HCT116 (cell line): ENCODE results near the gene HPCAL1. TPM values are rescaled to one million over a fixed set of nuclear protein-coding genes. Genes with fewer than 3 reads are reported as not detected.

ENCODE experiments used
- ATAC-seq: fragments of 200-7000 bp; cut with Tn5 transposase; 2 replicates; pipeline ENCODE4 v1.9.1; 2020; ENCODE audit warnings: mild to moderate bottlenecking, moderate library complexity
- BruUV-seq: library from RNA; stranded (reverse); fragments of 400-500 nt; replicated peaks from 2 replicates; lab custom pipeline; 2021; lab: Mats Ljungman, UMichigan
- CTCF ChIA-PET: fragments of 300-600 bp; sonication (Branson Sonifier 250); formaldehyde crosslinking; loops from one replicate; lab custom pipeline; 2021; ENCODE audit warnings: antibody characterized with exemption; lab: Charles Lee
- POLR2A ChIA-PET: fragments of 300-600, 350-600 bp; sonication (Branson Sonifier 250); formaldehyde crosslinking; loops from one replicate; lab custom pipeline; 2021; ENCODE audit warnings: antibody characterized with exemption; lab: Charles Lee
- RAD21 ChIA-PET, 2 experiments: fragments of 300-600 bp; sonication (Branson Sonifier 250); formaldehyde crosslinking; loops; one replicate each; lab custom pipeline; 2023; ENCODE audit warnings: low total read pairs in 2 of 2; ENCODE audit not compliant: uncharacterized antibody in 2 of 2, unreplicated experiment in 2 of 2, low non-redundant PET in 1 of 2; lab: Charles Lee
- DNase-seq: peaks from one replicate; pipeline ENCODE4 v3.0.0-alpha.2; 2010; ENCODE audit warnings: low read depth, low spot score
- H2AFZ ChIP-seq: fragments of 200-600 bp; shearing (Covaris generic), sonication (generic); 2 replicates; pipeline ENCODE4 v1.6.1; 2017; ENCODE audit warnings: low read depth, mixed run types, mixed read lengths, antibody characterized with exemption, low read length; ENCODE audit not compliant: poor library complexity, severe bottlenecking
- H3K27ac ChIP-seq: 2 replicates; pipeline ENCODE4 v1.5.1; 2012; ENCODE audit warnings: low read depth, low read length
- H3K27me3 ChIP-seq: fragments of 200-600 bp; sonication (generic); 2 replicates; pipeline ENCODE4 v1.6.1; 2016; ENCODE audit warnings: mixed run types, low read length, mixed read lengths; ENCODE audit not compliant: insufficient read depth
- H3K36me3 ChIP-seq, 2 experiments: fragments of 200-500 bp in 1 of 2; fragments of 200-600 bp in 1 of 2; sonication (Bioruptor generic) in 1 of 2; sonication (generic) in 1 of 2; 2 replicates each; pipeline versions ENCODE4 v1.5.1 to v1.6.1; 2014 to 2016; ENCODE audit warnings: low read length in 2 of 2, inconsistent platforms in 1 of 2, mixed read lengths in 1 of 2, mixed run types in 1 of 2; ENCODE audit not compliant: insufficient read depth in 2 of 2, control insufficient read depth in 1 of 2
- H3K4me1 ChIP-seq, 2 experiments: fragments of 200-600 bp in 1 of 2; sonication (generic) in 1 of 2; 2 replicates each; pipeline versions ENCODE4 v1.5.1 to v1.6.1; 2012 to 2017; ENCODE audit warnings: low read length in 2 of 2, inconsistent platforms in 1 of 2, mild to moderate bottlenecking in 1 of 2, mixed read lengths in 1 of 2, mixed run types in 1 of 2, moderate library complexity in 1 of 2; ENCODE audit not compliant: insufficient read depth in 2 of 2, control insufficient read depth in 1 of 2
- H3K4me2 ChIP-seq: fragments of 200-600 bp; sonication (generic); 2 replicates; pipeline ENCODE4 v1.6.1; 2017; ENCODE audit warnings: mixed run types, low read length, mixed read lengths
- H3K4me3 ChIP-seq, 2 experiments: fragments of 200-600 bp in 1 of 2; sonication (generic) in 1 of 2; replicated peaks in 1 of 2; 2 replicates each; pipeline ENCODE4 v1.5.1; 2011 to 2016; ENCODE audit warnings: low read length in 2 of 2, control low read depth in 1 of 2, low read depth in 1 of 2, mild to moderate bottlenecking in 1 of 2, mixed read lengths in 1 of 2, mixed run types in 1 of 2
- H3K79me2 ChIP-seq: fragments of 200-600 bp; sonication (generic); 2 replicates; pipeline ENCODE4 v1.6.1; 2017; ENCODE audit warnings: mild to moderate bottlenecking, mixed run types, low read length, moderate library complexity, mixed read lengths; ENCODE audit not compliant: insufficient read depth
- H3K9ac ChIP-seq: fragments of 200-600 bp; sonication (generic); 2 replicates; pipeline ENCODE4 v1.6.1; 2016; ENCODE audit warnings: low read length, mixed read lengths
- H3K9me2 ChIP-seq: fragments of 200-600 bp; sonication (generic), shearing (Covaris generic); 2 replicates; pipeline ENCODE4 v1.6.1; 2017; ENCODE audit warnings: mixed run types, mild to moderate bottlenecking, moderate library complexity; ENCODE audit not compliant: insufficient read depth
- H3K9me3 ChIP-seq, 2 experiments: fragments of 200-500 bp in 1 of 2; fragments of 200-600 bp in 1 of 2; sonication (Bioruptor generic) in 1 of 2; sonication (generic) in 1 of 2; 2 replicates each; pipeline ENCODE4 v1.6.1; 2014 to 2017; ENCODE audit warnings: low read length in 2 of 2, mixed read lengths in 2 of 2, inconsistent platforms in 1 of 2, low read depth in 1 of 2, mild to moderate bottlenecking in 1 of 2, mixed run types in 1 of 2, moderate library complexity in 1 of 2; ENCODE audit not compliant: control insufficient read depth in 1 of 2, insufficient read depth in 1 of 2
- H4K20me1 ChIP-seq: fragments of 200-600 bp; sonication (generic), shearing (Covaris generic); 2 replicates; pipeline ENCODE4 v1.6.1; 2017; ENCODE audit warnings: mixed run types, mild to moderate bottlenecking, moderate library complexity; ENCODE audit not compliant: insufficient read depth
- ATF3 ChIP-seq: IDR thresholded peaks from 2 replicates; pipeline ENCODE4 v1.6.1; 2012
- CEBPB ChIP-seq: IDR thresholded peaks from 2 replicates; pipeline ENCODE4 v1.6.1; 2012; ENCODE audit warnings: low read depth
- CTCF ChIP-seq, 3 experiments: fragments of 200-600 bp in 1 of 3; sonication (generic) in 1 of 3; IDR thresholded peaks in 2 of 3; conservative IDR thresholded peaks in 1 of 3; 2 replicates each; pipeline ENCODE4 v1.5.1; 2012 to 2017; ENCODE audit warnings: low read depth in 2 of 3, low read length in 2 of 3, antibody characterized with exemption in 1 of 3, borderline replicate concordance in 1 of 3, control low read depth in 1 of 3, mild to moderate bottlenecking in 1 of 3, mixed read lengths in 1 of 3, mixed run types in 1 of 3, moderate library complexity in 1 of 3; ENCODE audit not compliant: insufficient read depth in 1 of 3
- ELF1 ChIP-seq: IDR thresholded peaks from 2 replicates; pipeline ENCODE4 v1.6.1; 2012; ENCODE audit warnings: low read depth, borderline replicate concordance
- EZH2phosphoT487 ChIP-seq: fragments of 200-600 bp; IDR thresholded peaks from 2 replicates; pipeline ENCODE4 v1.6.1; 2018; ENCODE audit warnings: antibody characterized with exemption, borderline replicate concordance
- FOSL1 ChIP-seq: IDR thresholded peaks from 2 replicates; pipeline ENCODE4 v1.6.1; 2012; ENCODE audit warnings: low read depth
- SIN3A ChIP-seq: IDR thresholded peaks from 2 replicates; pipeline ENCODE4 v1.6.1; 2012; ENCODE audit warnings: low read depth
- ZFX ChIP-seq: fragments of 450-650 bp; IDR thresholded peaks from 2 replicates; pipeline ENCODE4 v1.6.1; 2017
- ZNF274 ChIP-seq: fragments of 200-500 bp; sonication (Bioruptor generic); IDR thresholded peaks from 2 replicates; pipeline ENCODE4 v1.6.1; 2014; ENCODE audit warnings: mild to moderate bottlenecking, low read depth, low read length, inconsistent platforms
- intact Hi-C: fragments of 100-400 bp; cut with micrococcal nuclease; formaldehyde crosslinking; loops from 2 replicates; pipeline ENCODE4 v1.10.0; 2022
- total RNA-seq: library from RNA; stranded (reverse); gene quantifications from one replicate; pipeline ENCODE4 v1.2.1, GENCODE V29; 2021; ENCODE audit not compliant: unreplicated experiment
- TF ChIP-seq, protein P1 (sequence below): IDR thresholded peaks from 2 replicates; pipeline ENCODE4 v1.6.1; 2012; ENCODE audit warnings: low read depth

The HPCAL1 gene
- total RNA-seq, 1 experiment from 2014 or later, result 111 TPM

- TF ChIP-seq CEBPB, result no peak
- no peak for TF ChIP-seq ELF1
- TF ChIP-seq ATF3, result no peak
- TF ChIP-seq ZFX, result no peak
- ATAC-seq, result no peak
- H3K36me3 ChIP-seq, result peaks cover 0 to 15% of the 10 kb centered on the region in 2 experiments; a peak in 1 of 4 replicates
- peaks cover 11 to 33% of the 10 kb centered on the region in 2 experiments; a peak in 3 of 4 replicates for H3K4me1 ChIP-seq
- no peaks in the 10 kb centered on the region for H3K9me3 ChIP-seq
- peaks cover 99% of the 10 kb centered on the region for H3K79me2 ChIP-seq
- H3K27me3 ChIP-seq, result no peaks in the 10 kb centered on the region
- intact Hi-C loops, result loop anchor here (10.0 kb wide), 1 partner anchor 184 kb away; the partner anchor contains the start of gene RRM2
- H4K20me1 ChIP-seq, result peaks cover 6% of the 10 kb centered on the region; the same call in 1 of the 2 replicates
- POLR2A ChIA-PET, result no interaction called here
- no peak overlapping the region for H3K9ac ChIP-seq
- no TSS peak for BruUV-seq
- no peaks in the 10 kb centered on the region for H3K9me2 ChIP-seq
- CTCF ChIA-PET, result no interaction called here
- H3K4me3 ChIP-seq, result no peak overlapping the region
- no peak for DNase-seq
- no peak overlapping the region for H2AFZ ChIP-seq
- H3K4me2 ChIP-seq, result no peak overlapping the region
- RAD21 ChIA-PET, result no interaction called here
- H3K27ac ChIP-seq, result no peak overlapping the region
These were observed 6.2 kb downstream of the HPCAL1 start for GRCh38 chr2:10308866-10309265.

DNA sequence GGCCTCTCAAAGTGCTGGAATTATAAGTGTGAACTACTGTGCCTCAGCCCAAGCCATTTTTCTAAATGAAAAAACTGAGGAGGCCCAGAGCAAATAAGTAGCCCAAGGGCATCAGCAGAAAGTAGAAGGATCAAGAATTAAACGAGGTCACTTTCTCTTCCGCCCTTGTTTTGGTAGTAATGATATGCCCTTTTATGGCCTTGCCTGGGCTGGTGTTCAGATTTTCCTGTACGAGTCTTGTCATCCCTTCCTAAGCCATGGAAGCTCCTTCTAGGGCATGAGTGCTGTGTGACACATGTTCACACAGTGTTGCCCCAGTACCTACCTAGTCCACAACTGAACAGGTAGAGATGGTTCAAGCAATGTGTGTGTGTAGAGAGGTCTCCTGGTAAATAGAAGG is 6.6 kb downstream of the HPCAL1 start:
- POLR2A ChIA-PET, result no interaction called here
- RAD21 ChIA-PET, result no interaction called here
- no peak overlapping the region for H3K4me2 ChIP-seq
- no peak overlapping the region for H2AFZ ChIP-seq
- H3K9me2 ChIP-seq, result no peaks in the 10 kb centered on the region
- no peaks in the 10 kb centered on the region for H3K27me3 ChIP-seq
- intact Hi-C loops, result loop anchor here (10.0 kb wide), 1 partner anchor 184 kb away; the partner anchor contains the start of gene RRM2
- H3K9ac ChIP-seq, result no peak overlapping the region
- H3K9me3 ChIP-seq, result no peaks in the 10 kb centered on the region
- CTCF ChIA-PET, result no interaction called here
- DNase-seq, result no peak
- peaks cover 99% of the 10 kb centered on the region for H3K79me2 ChIP-seq
- H3K4me3 ChIP-seq, result no peak overlapping the region
- peaks cover 11 to 29% of the 10 kb centered on the region in 2 experiments; a peak in 3 of 4 replicates for H3K4me1 ChIP-seq
- H3K27ac ChIP-seq, result no peak overlapping the region
- TF ChIP-seq, protein P1, sequence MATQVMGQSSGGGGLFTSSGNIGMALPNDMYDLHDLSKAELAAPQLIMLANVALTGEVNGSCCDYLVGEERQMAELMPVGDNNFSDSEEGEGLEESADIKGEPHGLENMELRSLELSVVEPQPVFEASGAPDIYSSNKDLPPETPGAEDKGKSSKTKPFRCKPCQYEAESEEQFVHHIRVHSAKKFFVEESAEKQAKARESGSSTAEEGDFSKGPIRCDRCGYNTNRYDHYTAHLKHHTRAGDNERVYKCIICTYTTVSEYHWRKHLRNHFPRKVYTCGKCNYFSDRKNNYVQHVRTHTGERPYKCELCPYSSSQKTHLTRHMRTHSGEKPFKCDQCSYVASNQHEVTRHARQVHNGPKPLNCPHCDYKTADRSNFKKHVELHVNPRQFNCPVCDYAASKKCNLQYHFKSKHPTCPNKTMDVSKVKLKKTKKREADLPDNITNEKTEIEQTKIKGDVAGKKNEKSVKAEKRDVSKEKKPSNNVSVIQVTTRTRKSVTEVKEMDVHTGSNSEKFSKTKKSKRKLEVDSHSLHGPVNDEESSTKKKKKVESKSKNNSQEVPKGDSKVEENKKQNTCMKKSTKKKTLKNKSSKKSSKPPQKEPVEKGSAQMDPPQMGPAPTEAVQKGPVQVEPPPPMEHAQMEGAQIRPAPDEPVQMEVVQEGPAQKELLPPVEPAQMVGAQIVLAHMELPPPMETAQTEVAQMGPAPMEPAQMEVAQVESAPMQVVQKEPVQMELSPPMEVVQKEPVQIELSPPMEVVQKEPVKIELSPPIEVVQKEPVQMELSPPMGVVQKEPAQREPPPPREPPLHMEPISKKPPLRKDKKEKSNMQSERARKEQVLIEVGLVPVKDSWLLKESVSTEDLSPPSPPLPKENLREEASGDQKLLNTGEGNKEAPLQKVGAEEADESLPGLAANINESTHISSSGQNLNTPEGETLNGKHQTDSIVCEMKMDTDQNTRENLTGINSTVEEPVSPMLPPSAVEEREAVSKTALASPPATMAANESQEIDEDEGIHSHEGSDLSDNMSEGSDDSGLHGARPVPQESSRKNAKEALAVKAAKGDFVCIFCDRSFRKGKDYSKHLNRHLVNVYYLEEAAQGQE, result no peak
- no peak for TF ChIP-seq CTCF (IDR thresholded peaks at IDR 0.05 in 2 of 3, conservative IDR thresholded peaks at IDR 0.05 in 1 of 3; ENCODE audit: borderline replicate concordance in 1 of 3, insufficient read depth in 1 of 3, low read depth in 2 of 3, low read length in 2 of 3)
- TF ChIP-seq EZH2phosphoT487, result no peak
- TF ChIP-seq FOSL1, result no peak
- no peak for TF ChIP-seq SIN3A
- no peak for TF ChIP-seq ZNF274
- TF ChIP-seq CEBPB, result no peak
- no peak for TF ChIP-seq ATF3
- no TSS peak for BruUV-seq
- peaks cover 0 to 15% of the 10 kb centered on the region in 2 experiments; a peak in 1 of 4 replicates for H3K36me3 ChIP-seq
- no peak for ATAC-seq
- peaks cover 6% of the 10 kb centered on the region; the same call in 1 of the 2 replicates for H4K20me1 ChIP-seq
